Loucy (cell line): Measurements from ENCODE around the gene CTSA.
"Not testable (repeated sequence)": the region's sequence is repeated elsewhere in the genome, so short reads cannot be mapped to it uniquely, and the experiment has no call there.

ENCODE experiments used
- H2AFZ ChIP-seq: fragments of 200-600 bp; sonication (generic); 2 replicates; pipeline ENCODE4 v1.6.0; 2016; ENCODE audit warnings: antibody characterized with exemption, mild to moderate bottlenecking, low read length, moderate library complexity
- H3F3A ChIP-seq: fragments of 200-600 bp; 2 replicates; pipeline ENCODE4 v1.6.0; 2016; ENCODE audit warnings: antibody characterized with exemption, low read depth, mild to moderate bottlenecking
- H3K27me3 ChIP-seq: fragments of 200-600 bp; sonication (generic); 2 replicates; pipeline ENCODE4 v1.6.1; 2014; ENCODE audit warnings: low read length, mild to moderate bottlenecking; ENCODE audit not compliant: insufficient read depth, poor library complexity, severe bottlenecking
- H3K36me3 ChIP-seq: fragments of 200-600 bp; sonication (generic); 2 replicates; pipeline ENCODE4 v1.6.1; 2016; ENCODE audit warnings: low read length; ENCODE audit not compliant: insufficient read depth
- H3K4me1 ChIP-seq: fragments of 200-600 bp; sonication (generic); 2 replicates; pipeline ENCODE4 v1.5.1; 2014; ENCODE audit warnings: low read length, mild to moderate bottlenecking; ENCODE audit not compliant: insufficient read depth, poor library complexity, severe bottlenecking
- H3K4me2 ChIP-seq: fragments of 200-600 bp; sonication (generic); 2 replicates; pipeline ENCODE4 v1.6.0; 2014; ENCODE audit warnings: antibody characterized with exemption, low read length, low read depth, mild to moderate bottlenecking; ENCODE audit not compliant: poor library complexity, severe bottlenecking
- H3K4me3 ChIP-seq: fragments of 200-600 bp; sonication (generic); 2 replicates; pipeline ENCODE4 v1.5.1; 2014; ENCODE audit warnings: low read length, mild to moderate bottlenecking, mixed read lengths; ENCODE audit not compliant: poor library complexity, severe bottlenecking
- H3K79me2 ChIP-seq: fragments of 200-600 bp; sonication (generic); 2 replicates; pipeline ENCODE4 v1.6.1; 2014; ENCODE audit warnings: low read length; ENCODE audit not compliant: insufficient read depth
- H3K9ac ChIP-seq: fragments of 200-600 bp; sonication (generic); 2 replicates; pipeline ENCODE4 v1.6.0; 2014; ENCODE audit warnings: mild to moderate bottlenecking, low read depth, low read length, moderate library complexity; ENCODE audit not compliant: poor library complexity, severe bottlenecking
- H3K9me2 ChIP-seq: fragments of 200-600 bp; sonication (generic); replicated peaks from 2 replicates; pipeline ENCODE4 v1.6.1; 2016; ENCODE audit warnings: low read depth, low read length, mixed read lengths
- H3K9me3 ChIP-seq: fragments of 200-600 bp; sonication (generic); 2 replicates; pipeline ENCODE4 v1.6.1; 2014; ENCODE audit warnings: mild to moderate bottlenecking, antibody characterized with exemption, low read length, low read depth; ENCODE audit not compliant: insufficient read depth
- H4K20me1 ChIP-seq: fragments of 200-600 bp; sonication (generic); 2 replicates; pipeline ENCODE4 v1.6.0; 2014; ENCODE audit warnings: antibody characterized with exemption, low read length, mild to moderate bottlenecking; ENCODE audit not compliant: insufficient read depth, poor library complexity, severe bottlenecking
- EZH2phosphoT487 ChIP-seq: fragments of 200-600 bp; IDR thresholded peaks from 2 replicates; pipeline ENCODE4 v1.6.1; 2018; ENCODE audit warnings: antibody characterized with exemption, mild to moderate bottlenecking, moderate library complexity, borderline replicate concordance
- TF ChIP-seq, protein P1 (sequence below): fragments of 200-600 bp; sonication (generic); conservative IDR thresholded peaks from 2 replicates; pipeline ENCODE4 v1.5.1; 2014; ENCODE audit warnings: mild to moderate bottlenecking, antibody characterized with exemption, low read length

Gene CTSA

DNA sequence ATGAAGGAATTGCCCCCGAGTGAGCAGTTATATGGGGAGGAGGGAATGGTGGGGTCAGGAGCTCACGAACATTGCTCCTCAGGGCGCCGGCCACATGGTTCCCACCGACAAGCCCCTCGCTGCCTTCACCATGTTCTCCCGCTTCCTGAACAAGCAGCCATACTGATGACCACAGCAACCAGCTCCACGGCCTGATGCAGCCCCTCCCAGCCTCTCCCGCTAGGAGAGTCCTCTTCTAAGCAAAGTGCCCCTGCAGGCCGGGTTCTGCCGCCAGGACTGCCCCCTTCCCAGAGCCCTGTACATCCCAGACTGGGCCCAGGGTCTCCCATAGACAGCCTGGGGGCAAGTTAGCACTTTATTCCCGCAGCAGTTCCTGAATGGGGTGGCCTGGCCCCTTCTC, 7.2 kb downstream of the CTSA start:
- Histone ChIP-seq H3K4me3 (no peak overlapping the region), H3K4me1 (no peaks in the 10 kb centered on the region), H3K9me3 (no peaks in the 10 kb centered on the region), H4K20me1 (no peaks in the 10 kb centered on the region), H3K36me3 (no peaks in the 10 kb centered on the region), H3K4me2 (no peak overlapping the region), H3K79me2 (no peaks in the 10 kb centered on the region), H3K9ac (no peak overlapping the region), H3K9me2 (no peaks in the 10 kb centered on the region), H3K27me3 (no peaks in the 10 kb centered on the region), H2AFZ (no peak overlapping the region), H3F3A (no peaks in the 10 kb centered on the region)
- no peak for TF ChIP-seq EZH2phosphoT487
- TF ChIP-seq, protein P1, sequence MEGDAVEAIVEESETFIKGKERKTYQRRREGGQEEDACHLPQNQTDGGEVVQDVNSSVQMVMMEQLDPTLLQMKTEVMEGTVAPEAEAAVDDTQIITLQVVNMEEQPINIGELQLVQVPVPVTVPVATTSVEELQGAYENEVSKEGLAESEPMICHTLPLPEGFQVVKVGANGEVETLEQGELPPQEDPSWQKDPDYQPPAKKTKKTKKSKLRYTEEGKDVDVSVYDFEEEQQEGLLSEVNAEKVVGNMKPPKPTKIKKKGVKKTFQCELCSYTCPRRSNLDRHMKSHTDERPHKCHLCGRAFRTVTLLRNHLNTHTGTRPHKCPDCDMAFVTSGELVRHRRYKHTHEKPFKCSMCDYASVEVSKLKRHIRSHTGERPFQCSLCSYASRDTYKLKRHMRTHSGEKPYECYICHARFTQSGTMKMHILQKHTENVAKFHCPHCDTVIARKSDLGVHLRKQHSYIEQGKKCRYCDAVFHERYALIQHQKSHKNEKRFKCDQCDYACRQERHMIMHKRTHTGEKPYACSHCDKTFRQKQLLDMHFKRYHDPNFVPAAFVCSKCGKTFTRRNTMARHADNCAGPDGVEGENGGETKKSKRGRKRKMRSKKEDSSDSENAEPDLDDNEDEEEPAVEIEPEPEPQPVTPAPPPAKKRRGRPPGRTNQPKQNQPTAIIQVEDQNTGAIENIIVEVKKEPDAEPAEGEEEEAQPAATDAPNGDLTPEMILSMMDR = no peak

DNA sequence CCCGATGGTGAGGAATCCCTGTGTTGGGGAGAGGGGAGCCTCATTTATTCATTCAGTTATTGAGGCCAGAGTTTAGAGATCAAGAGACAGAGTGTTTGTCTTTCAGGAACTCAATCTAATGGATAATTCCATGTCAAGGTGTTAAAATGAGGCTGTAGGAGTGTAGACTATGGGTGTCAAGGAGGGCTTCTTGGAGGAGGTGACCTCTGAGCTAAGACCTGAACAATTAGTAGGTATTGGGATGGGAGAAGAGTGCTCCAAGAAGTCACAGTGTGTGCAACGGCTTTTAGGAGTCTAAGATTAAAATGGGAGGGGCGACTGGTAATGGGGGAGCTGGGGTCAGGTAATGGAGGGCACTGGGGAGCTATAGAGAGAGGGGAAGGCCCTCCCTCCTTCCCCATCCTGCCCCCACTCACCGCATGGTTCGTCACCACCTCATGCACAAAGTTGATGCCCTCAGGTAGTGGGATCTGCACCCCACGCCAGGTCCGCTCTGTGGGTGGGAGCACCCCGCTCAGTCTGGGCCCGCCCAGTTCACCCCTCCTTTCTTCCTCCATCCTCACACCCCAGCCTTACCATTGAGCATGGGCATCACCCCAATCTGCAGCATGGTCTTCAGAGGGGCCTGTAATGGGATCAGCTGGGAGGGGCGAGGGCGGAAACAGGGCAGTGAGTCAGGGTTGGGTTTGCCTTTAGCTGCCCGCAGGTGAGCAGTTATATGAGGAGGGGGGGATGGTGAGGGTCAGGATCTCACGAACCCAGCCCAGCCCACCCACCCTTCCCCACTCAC, 8.1 kb downstream of the CTSA start:
- H3K9me2 ChIP-seq = no peaks in the 10 kb centered on the region
- no peaks in the 10 kb centered on the region for H3K79me2 ChIP-seq
- H3F3A ChIP-seq = no peaks in the 10 kb centered on the region
- no peaks in the 10 kb centered on the region for H3K4me1 ChIP-seq
- H3K9me3 ChIP-seq = no peaks in the 10 kb centered on the region
- H3K27me3 ChIP-seq = no peaks in the 10 kb centered on the region
- TF ChIP-seq, protein P1 = no peak
- TF ChIP-seq EZH2phosphoT487 = no peak
- no peaks in the 10 kb centered on the region for H3K36me3 ChIP-seq
- H3K4me3 ChIP-seq = no peak overlapping the region
- H2AFZ ChIP-seq = no peak overlapping the region
- no peak overlapping the region for H3K9ac ChIP-seq
- H4K20me1 ChIP-seq = no peaks in the 10 kb centered on the region
- H3K4me2 ChIP-seq = no peak overlapping the region

DNA sequence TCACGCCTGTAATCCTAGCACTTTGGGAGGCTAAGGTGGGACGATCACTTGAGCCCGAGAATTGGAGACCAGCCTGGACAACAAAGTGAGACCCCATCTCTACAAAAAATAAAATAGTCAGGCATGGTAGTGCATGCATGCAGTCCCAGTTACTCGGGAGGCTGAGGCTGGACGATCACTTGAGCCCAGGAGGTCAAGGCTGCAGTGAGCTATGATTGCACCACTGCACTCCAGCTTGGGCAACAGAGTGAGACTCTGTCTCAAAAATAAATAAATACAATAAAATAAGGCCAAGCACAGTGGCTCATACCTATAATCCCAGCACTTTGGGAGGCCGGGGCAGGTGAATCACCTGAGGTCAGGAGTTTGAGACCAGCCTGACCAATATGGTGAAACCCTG, 10.2 kb downstream of the CTSA start:
- H3K9me2 ChIP-seq, H3K9me3 ChIP-seq, H3K9ac ChIP-seq, H3K79me2 ChIP-seq, H2AFZ ChIP-seq, H3K4me2 ChIP-seq, H3K27me3 ChIP-seq, H3K4me1 ChIP-seq, H3F3A ChIP-seq, H3K36me3 ChIP-seq, H4K20me1 ChIP-seq, H3K4me3 ChIP-seq: not testable (repeated sequence)

DNA sequence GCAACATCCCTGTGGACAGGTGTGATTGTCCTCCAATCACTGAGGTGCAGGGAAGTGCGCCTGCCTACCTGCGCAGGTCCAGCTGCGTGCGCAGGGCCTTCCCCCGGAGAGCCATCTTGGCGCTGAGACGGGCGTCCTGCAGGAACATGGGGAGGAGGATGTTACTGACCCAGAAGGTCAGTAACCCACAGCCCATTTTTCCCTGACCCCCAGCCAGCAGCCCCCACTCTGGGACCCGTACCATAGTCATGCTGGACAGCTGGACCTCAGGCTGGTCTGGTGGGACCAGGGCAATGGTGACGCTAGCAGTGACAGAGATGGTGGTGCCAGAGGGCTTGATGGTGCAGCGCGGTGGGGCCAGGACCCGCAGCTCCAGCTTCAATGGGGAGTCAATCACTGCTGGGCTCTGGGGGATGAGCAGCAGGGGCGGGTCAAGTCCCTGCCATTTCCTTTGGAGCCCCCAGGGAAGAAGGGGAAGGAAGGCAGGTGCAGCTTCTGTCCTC, 11.1 kb downstream of the CTSA start:
- Histone ChIP-seq H3K4me2 (no peak overlapping the region), H3K9me2 (no peaks in the 10 kb centered on the region), H3K9me3 (no peaks in the 10 kb centered on the region), H3F3A (no peaks in the 10 kb centered on the region), H3K4me3 (no peak overlapping the region), H3K9ac (no peak overlapping the region), H3K27me3 (no peaks in the 10 kb centered on the region), H4K20me1 (no peaks in the 10 kb centered on the region), H3K4me1 (peaks cover 4% of the 10 kb centered on the region), H3K79me2 (no peaks in the 10 kb centered on the region), H3K36me3 (no peaks in the 10 kb centered on the region), H2AFZ (no peak overlapping the region)
- TF ChIP-seq, protein P1 = no peak
- TF ChIP-seq EZH2phosphoT487 = no peak
